Activated T-cell treated with anti-CD3 and anti-CD28 coated beads for 1 hour (primary cell): ENCODE data around the gene C14orf180.

Experiments used
- DNase-seq: peaks from one replicate; pipeline ENCODE4 v3.0.0-alpha.2; 2020; ENCODE audit warnings: low read depth

The C14orf180 gene

DNA sequence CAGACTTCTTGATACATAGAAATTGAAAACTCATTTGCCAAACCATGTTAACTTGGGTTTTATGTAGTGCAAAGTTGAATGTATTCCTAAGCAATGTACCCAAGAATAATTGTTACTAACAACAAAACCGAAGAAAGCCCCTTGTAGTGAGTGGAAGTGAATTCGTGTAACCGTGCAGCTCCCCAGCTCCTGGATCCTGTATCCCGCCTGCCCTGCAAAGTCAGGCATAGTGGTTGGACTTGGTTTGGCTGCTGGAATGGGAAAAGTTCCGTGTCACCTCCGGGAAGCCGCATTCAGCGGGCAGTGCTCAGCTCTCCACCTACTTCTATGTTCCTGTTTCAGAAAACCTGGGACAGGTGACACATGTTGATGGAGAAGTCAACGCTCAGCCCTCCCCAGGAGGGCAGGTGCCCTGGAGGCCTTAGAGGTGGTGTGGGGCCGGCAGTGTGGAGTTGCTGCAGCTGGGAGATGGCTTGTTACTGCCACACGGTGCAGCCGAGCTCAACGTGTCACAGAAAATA lies 29.2 kb upstream of the C14orf180 start:
- no peak for DNase-seq

DNA sequence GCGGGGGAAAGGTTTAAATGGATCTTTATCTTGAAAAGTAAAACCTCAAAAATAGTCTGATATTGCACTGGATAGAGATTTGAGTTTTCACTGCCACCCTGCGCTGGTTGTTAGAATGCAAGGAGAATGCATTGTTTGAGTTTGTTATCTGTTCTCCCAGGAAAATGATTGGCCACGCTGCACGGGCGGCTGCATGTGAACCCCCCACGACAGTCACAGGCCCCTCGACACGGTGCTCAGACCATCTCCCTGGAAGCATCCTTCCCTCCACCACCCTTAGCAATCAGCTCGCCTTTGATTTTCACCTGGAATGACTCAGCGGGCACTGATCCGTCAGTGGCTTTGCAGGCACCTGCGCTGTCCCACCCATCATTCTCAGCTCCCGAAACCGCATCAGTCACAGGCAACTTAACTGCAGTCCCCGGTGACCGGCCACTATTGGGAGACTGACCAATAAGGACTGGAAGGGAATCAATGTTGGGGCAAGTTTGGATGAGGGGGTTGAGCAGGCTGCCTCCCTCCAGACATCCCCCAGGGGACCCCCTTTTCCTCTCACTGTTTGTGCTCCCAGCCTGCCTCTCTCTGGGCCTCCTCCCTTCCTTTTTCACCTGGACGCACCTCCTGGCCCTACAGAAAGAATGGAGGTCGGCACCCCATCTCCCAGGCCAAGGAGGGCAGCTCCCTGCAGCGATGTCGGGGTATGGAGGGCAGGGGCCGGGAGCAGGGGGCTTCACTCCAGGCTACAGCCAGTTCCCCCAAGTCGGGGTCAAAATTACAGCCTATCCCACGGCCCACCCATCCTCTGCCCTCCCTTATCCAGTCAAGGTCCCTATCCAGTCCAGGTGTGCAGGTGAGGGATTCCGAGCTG lies 28.5 kb upstream of the C14orf180 start:
- no peak for DNase-seq

DNA sequence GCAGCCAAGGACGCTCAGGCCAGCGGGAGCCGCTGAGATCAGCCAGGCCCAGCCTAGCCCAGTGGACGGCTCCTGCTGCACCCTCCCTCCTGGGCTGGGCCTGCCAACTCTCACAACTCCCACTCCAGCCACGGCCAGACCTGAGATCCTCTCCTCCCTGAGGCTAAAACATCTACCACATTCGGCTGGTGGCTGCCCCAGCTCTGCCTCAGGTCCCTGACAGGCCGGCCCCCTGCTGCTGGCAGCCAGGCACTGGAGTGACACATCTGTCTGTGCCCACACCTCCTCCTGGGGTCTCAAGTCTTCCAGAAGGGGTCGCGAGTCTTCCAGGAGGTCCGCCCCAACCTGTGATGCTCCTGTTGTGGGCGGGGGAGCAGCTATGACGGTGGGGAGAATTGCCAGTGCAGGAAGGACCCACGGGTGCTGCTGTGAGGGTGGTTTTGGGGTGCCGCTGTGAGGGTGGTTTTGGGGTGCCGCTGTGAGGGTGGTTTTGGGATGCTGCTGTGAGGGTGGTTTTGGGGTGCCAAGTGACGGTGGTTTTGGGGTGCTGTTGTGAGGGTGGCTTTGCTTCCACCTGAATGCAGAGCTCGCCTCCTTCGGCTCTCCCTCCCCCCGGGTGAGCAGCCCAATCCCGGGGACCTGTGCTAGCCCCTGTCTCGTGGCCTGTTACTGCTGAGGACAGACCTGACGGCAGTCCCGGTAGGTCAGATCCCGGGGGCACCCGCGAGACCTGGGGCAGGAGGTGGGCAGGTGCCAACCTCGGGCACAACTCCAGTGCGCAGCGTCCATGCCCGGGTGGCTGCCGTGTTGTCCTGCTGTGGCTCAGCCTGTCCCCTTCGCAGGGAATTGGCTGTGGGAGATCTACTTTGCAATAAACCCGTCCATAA lies 27.5 kb upstream of the C14orf180 start:
- no peak for DNase-seq

DNA sequence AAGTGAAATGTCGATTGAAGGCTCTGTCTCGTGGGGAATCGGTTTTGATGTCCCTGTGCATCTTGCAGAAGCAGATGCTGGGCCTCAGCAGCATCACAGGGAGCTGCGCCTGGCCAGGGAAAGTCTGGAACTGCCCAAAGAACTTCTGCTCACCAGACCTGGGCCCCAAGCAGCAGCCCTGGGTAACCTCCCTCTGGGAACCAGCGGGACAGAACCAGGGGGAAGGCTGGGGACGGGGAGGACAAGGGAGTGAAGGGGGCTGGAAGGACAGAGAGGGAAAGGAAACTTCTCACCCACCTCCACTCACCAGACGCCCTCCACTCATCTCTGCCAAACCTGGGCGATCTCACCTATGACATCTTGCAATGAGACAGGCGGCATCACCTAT lies 26.8 kb upstream of the C14orf180 start:
- no peak for DNase-seq

DNA sequence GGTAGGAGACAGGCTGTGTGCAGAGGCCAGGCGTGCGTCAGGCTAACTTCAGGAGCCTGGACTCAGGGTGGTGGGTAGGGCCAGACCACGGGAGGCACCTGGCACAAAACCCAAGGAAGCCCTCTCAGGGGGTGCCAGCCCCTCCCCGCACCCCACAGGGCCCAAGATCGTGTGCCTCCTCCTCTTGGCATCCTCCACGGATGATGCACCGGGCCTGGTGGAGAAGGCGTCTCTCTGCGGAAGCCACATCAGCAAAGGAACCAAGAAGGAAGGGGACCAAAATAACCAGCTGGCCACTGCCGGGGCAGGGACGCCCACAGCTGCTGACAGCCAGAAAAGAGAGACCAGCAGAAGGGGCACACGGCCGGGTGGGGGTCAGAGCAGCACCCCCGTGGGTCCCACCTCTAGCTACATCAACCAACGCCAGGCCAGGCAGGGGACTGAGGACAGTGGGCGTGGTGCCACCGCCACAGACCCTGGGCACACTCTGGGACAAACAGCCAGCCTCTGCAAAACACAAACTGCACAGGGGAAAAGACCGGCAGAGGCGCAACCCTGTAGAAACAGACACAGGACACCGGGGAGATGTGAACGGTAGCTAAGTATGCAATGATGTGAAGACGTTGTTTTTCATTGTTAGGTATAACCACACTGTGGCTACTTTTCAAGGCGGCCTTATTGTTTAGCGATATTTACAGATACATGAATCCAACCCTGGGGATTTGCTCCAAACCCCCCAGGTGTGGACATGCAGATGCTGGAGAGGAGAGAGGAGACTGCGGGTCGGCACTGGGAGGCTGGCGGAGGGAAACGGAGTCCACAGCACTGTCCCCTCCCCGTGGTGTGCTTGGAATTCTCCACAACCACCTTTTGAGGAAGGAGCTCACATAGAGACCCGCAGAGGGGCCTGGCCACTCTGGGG lies 26.1 kb upstream of the C14orf180 start:
- no peak for DNase-seq

DNA sequence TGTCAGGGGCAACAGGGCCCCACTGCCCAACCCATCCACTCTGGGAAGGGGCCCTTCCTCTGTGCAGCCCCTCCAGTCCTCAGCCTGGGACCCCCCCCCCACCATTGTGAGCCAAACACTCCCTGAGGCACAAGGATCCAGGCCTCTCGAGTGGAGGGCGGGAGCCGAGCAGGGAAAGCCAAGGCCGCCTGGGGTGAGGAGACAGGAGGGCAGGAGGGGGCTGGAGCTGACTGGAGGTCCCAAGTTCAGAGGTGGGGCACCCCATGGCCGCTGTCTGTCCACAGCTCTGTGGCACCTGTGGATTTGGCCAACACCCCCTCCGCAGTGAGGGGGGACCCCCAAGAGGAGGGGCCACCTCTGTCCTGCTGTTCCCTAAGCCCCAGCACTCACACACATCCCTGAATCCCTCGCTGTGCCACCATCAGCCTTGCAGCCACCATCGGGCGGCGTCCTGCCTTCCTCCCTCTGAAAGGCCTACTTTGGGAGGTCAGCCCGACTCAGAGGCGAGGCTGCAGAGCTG lies 25.4 kb upstream of the C14orf180 start:
- DNase-seq = no peak

DNA sequence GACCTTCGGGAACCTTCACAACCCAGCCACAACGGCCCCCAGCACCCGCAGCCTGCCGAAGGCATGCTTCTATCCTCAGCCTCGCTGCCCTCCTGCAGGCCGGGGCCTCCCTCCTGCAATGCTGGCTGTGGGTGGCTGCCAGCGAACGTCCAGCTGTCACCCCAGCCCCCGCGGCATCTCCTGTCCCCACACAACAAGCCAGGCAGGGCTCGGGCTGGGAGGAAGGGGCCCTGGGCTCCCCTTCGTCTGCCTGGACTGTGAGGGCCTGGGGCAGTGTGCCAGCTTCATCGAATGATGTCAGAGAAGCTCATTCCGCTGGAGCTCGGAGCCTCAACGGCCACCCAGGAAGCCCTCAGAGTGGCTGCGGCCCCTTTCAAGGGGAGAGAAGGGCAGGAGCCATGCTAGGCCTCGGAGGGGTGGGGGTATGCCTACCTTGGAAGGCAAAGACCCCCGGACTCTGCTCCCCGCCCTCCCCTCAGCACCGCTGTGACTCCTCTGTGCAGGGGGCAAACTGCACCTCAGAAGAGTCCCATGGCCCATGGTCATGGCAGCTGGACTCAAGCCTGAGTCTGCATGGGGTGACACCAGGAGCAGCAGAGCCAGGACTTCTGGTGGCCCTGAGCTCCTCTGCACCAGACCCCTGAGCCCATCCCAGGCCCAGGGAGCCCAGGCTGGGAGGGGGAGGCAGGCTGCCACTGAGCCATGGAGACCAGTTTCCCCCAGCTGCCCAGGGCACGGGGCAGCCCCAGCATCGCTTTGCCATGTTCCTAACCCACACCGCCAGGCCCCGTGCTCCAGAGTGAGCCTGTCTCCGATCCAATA lies 24.7 kb upstream of the C14orf180 start:
- DNase-seq = no peak

DNA sequence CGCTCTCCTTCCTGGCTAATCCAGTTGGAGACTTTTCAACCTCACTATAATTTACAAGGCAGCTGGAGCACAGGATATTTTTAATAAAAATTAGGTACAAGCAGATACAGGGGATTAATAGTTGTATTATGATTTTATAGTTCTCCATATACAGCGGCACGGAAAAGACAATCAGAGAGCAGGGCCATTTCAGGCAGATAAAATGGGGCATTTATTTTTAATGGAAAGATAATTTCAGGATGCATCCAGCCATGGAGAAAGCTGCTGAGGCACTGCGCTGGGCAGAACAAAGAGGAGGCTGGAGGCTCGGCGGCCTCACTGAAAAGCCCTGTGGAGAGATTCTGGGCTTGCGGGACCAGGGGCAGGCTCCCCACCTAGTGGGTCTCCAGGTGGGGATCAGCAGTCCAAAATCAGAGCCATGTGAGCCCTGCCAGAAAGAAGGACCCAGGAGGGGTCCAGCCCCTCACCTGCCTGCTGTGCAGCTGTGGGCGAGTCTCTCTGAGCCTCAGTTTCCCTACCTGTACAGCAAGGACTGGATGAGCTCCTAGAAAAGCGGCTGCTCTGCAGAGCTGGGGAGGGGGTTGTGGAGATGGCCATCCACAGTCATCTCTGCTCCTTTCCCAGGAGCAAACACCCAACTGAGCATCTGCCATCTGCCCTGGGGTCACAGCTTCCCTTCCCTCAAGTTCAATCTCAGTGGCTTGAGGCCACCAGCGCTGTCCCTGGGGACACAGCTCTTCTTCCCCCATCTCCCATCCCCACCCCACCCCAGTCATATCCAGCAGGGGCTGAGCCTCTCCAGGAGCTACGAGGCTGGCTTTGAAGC lies 23.9 kb upstream of the C14orf180 start:
- DNase-seq = no peak

DNA sequence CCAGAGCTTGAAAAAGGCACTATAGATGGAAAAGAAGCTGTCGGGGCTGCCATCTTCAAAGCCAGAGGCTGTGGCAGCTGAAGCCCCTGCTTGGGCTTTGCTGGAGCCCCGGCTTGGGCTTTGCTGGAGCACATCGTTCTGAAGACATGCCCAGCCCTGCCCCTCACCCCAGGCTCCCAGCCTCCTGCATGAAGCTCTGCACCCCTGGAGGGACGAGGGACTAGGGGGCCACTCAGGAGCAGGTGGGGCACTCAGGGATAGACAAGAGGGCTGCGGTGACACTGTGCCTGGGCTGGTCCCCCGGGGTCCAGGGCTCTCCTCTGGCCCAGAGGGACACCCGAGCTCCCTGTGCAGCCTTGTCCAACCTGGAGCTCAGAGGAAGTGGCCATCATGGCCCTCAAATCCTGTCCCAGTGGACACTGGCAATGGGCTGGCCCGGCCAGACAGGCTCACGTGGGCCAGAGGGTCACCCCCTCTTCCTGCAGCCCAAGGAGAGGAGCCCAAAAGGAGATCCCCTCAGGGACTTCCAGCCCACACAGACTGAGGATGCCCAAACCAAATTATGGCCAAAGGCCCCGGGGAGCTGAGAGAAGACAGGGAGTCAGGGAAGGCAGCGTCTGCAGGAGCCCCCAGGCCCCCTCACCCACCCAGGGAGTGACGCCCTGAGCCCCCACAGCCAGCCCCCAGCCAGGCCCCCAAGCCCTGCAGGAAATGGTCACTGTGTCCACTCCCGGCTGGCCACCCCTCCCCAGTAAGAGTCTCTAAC lies 23.1 kb upstream of the C14orf180 start:
- DNase-seq = no peak

DNA sequence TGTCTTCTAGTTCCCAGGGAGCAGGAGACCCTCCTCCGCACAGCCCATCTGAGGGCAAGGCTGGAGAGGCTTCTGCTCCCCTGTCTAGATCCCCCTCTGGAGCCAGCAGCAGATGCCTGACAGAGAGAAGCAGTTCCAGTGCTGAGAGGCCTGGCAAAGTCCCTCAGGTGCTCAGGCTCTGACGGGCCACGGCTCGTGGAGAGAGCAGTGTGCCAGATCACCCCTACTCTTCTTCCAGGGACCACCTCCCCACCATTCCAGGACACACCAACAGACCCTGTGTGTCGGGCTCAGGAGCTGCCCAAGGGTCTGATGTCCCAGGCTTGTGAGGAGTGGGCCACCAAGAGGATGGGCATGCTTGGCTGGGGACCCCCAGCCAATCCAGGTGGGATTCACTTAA lies 22.5 kb upstream of the C14orf180 start:
- no peak for DNase-seq

DNA sequence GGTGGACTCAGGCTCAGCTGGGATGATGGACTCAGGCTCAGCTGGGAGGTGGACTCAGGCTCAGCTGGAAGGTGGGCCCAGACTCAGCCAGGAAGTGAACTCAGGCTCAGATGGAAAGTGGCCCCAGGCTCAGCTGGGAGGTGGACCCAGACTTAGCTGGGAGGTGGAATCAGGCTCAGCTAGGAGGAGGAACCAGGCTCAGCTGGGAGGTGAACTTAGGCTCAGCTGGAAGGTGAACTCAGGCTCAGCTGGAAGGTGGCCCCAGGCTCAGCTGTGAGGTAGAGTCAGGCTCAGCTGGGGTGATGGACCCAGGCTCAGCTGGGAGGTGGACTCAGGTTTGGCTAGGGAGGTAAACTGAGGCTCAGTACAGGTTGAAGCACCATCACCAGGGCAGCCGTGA lies 21.8 kb upstream of the C14orf180 start:
- no peak for DNase-seq

DNA sequence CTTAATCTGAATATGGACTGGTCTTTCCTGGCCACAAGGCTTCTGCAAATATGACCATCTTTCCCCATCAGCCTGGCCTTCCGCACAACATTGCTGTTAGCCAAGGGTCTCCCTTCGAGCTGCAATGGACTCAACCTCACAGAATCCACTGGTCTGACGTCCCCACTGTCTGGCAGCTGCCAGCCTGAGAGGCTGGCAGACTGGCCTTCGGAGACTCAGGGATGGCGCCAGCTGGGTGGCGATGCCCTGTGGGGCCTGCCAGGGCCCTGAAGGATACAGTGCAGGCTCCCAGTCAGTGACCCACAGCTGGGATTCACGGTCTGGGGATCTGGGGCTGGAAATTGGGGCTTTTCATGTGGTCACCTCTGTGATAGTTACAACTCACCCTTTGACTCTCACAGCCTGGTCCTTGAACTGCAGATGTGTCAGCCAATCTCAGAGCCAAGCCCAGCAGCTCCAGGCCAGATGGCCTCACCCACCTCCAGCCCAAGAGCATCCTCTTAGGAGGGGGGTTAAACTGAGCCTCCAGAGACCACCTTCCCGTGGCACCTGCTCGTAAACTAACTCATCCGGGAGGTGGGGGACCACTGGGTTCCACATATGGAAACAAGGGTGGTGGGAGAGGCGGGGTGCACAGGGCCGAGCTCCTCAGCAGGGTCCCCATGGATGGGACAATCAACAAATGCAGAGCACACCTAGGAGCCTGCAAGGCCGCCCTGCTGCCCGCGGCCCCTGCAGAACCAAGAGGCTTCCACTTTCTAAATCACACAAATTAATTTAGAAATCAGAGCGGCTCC lies 21.1 kb upstream of the C14orf180 start:
- DNase-seq = no peak

DNA sequence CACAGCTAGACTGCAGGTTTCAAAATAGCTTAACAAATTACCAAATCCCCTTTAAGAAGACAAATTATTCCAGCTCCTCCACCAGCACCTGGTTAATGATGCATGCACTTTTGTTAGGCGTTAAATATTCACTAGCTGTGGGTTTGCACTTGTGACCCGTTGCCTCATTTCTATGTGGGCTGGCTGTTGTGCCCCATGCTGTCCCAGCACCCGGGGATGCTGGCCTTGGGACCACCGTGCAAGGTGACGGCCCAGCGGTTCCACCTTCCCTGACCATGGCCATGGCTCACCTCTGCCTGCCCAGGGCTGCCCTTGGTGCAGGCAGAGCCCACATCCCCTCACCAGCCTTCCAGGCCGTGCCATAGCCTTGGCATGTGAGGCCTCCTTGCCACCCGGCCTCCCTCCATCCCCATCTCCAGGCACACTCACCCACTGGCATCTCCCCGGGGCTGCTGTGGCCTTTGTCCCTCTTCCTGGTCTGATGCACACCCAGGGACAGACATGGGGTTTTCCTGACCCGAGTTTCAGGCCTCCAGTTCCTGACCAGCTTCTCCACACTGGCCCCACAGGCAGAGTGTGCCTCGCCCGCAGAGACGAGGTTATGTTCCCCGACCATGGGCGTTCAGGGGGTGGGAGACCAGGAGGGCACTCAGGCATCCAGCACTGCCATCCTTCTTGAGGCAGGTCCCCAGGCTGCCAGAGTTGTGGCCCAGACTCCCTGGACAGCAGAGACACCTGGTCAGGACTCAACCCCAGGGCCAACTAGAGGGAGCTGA lies 20.3 kb upstream of the C14orf180 start:
- no peak for DNase-seq

DNA sequence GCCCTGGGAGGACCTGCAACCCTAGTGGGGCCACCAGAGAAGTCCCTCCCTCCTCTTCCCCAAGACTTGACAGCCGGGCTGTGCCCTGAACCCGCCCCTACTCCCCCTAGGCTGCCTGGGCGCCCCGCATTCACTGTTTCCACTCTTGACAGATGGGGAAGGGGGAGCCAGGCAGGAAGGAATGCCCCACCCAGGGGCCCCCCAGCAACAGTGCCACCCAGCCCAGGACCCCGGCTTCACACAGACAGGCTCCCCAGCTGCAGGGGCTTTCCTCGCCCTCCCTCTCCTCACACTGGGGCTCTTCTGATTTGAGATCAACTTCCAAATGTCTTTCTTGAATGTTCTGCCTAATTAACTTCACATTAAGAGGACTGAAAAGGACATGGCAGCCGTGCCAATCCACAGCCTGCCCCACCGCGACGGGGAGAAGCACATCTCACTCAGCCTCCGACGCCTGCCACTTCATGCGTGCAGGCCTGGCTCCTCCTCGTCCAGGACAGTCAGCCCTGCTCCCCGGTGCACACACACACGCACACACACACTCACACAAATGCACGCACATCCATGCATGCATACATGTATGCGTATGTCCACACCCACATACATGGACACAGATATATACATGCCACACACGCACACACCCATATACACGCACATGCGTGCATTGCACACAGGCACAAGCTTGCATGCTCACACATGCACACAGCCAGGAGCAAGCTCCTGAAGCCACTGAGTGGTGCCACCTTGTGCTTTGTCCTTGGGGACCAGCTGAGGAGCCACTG lies 19.6 kb upstream of the C14orf180 start:
- no peak for DNase-seq

DNA sequence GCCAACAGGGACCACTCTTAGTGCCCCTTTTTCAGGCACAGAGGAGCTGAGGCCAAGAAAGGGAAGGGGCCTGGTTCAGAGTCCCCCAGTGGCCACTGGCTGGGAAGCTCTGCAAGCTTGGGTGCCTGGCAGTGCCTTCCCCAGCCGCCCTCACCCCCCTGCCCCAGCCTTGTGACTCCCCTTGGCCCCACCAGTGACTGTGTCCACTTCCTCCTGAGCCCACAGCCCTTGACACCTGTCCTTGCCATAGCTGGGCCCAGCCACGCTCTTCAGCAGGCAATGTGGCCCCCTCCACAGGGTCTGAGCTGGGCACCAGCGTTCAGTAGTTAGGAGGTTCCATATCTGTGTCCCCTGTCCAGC lies 19.0 kb upstream of the C14orf180 start:
- no peak for DNase-seq

DNA sequence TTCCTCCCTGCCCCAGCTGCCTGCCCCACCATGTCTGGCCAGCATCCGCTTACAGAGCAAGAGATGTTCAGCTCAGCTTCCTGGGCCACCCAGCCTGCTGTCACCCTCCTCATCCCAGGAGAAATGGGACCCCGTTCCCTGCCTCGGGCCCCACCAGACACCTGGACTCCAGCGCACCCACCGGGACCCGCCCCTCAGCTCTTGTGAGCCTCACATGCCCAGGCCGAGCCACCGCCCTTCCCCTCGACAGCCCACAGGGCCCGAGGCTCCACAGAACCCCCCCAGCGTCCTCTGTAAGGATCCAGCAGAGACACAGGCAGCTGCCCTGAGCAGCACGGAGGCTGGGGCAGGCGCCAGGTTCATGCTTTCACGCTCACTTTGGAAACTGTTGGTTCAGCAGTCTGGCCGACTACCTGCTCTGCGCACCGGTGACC lies 18.4 kb upstream of the C14orf180 start:
- no peak for DNase-seq
